Measurements from ENCODE around the gene IFNL2.
"Not testable (repeated sequence)": the region's sequence is repeated elsewhere in the genome, so short reads cannot be mapped to it uniquely, and the experiment has no call there.

IFNL2 gene

GRCh38 chr19:39253374-39254149 is 14.6 kb upstream of the IFNL2 start:
- DNase-seq: no peak

DNA sequence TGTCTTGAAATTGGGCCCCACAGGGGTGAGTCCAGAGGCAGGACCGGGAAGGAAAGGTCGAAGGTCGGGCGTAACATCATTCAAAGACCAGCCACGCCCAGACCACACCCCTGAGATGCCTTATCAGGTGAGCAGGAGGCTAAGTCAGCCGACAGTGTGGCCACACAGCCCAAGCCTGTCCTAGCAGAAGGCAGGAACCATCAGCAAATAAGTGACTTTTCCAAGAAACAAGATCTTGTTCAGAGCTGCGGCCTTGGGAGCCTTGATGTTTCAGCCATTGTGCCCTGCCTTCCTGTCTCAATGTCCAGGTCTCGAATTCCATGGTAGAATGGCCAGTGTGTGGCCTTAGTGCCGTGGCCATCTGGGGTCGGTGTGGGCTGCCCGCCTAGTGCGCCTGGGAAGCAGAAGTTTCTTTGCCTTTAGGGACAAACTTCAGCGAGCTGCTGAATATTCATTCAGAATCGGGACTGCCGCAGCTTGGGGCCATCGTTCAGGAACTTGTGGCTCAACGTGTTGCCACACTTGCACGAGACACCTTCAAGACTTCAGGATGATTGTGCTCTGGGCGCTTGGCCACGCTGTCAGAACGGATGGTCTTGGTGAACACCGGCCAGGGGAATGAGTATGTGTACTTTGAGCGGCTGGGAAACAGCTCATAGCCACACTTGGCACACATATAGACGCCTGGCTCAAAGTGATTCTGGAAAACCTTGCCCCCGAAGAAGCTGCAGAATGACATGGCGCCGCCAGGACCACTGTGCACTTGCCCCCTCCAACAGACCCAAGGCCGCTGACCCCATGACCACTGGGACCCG is 13.5 kb upstream of the IFNL2 start:
- no peak for DNase-seq

GRCh38 chr19:39257227-39257626 is 11.0 kb upstream of the IFNL2 start:
- DNase-seq: no peak

DNA sequence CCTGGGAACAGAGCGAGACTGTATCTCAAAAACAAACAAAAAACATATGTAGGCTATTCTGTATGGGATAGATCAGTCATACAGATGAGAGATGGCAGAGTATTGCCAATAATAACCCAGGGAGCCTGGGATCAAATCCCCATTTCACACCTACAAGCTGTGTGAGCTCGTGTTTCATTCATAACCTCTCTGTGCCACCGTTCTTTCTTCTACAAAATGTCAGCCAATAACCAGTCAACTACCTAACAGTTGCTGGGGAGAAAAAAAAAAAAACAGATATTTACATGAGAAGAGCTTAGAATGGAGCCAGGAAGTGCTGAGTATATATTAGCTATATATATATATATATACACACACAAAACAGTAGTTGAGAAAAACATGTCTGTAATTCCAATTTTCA is 6.5 kb upstream of the IFNL2 start:
- no peak for DNase-seq

- DNase-seq: no peak
Observed at GRCh38 chr19:39262496-39262895, 5.7 kb upstream of the IFNL2 start.

GRCh38 chr19:39263912-39264305 is 4.3 kb upstream of the IFNL2 start:
- DNase-seq: no peak

DNA sequence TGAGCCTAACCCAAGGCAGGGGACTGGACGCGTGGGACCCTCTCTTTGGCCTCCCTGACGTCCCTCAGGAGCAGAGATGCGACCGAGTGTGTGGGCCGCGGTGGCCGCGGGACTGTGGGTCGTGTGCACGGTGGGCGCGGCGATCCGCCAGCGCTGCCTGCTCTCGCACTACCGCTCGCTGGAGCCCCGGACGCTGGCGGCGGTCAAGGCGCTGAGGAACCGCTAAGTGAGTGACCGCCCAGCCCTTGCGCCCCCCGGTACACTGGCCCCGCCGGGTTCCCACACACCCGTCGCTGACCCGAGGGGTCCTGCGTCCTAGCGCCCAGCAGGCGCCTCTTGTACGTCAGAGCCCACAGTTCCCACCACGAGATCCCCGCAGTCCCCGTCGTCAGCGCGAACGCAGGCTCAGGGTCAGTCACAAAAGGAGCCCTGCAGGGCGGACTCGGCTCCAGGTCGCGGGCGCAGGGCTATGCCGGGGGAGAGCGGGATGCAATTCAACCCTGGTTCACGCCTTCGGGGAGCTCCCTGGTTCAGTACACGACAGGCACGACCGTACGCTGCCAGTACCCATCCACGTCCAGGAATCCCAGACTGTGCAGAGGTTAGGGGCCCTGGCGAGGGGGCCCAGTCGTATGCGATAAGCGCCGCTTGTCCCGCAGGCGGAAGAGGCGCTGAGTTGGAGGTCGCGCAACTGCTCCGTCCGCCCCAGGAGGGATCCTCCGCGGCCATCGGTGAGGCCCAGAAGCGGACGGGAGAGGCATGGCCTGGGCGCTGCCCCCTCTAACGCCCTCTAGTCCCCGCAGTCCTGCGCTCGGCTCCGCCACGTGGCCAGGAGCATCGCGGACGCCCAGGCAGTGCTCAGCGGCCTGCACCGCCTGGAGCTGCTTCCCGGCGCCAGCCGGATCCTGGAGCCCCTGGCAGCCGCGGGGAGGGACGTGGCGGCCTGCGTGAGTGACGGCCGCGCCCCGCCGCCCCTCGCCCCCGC is 3.6 kb upstream of the IFNL2 start:
- DNase-seq: no peak

- no peak for DNase-seq
Observed at GRCh38 chr19:39265321-39265916, 2.8 kb upstream of the IFNL2 start.

DNA sequence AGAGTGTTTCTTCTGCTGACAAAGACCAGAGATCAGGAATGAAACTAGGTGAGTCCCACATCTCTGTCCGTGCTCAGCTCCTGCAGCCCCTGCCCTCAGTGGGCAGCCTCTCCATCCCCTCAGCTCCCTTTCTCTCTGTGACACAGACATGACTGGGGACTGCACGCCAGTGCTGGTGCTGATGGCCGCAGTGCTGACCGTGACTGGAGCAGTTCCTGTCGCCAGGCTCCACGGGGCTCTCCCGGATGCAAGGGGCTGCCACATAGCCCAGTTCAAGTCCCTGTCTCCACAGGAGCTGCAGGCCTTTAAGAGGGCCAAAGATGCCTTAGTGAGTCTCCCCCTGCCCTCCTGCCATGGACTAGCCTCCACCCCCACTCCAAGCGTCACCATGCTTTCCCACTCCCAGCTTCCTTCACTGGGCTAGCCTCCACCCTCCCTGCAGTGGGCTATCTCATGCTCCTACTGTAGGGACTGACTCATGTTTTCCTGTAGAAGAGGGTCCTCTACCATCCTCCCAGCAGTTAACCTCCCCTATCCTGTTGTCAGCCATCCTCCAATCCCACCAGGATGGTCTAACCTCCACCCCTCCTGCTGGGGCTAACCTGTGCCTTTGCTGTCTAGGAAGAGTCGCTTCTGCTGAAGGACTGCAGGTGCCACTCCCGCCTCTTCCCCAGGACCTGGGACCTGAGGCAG is 481 bp downstream of the IFNL2 start:
- not testable (repeated sequence) for DNase-seq

DNA sequence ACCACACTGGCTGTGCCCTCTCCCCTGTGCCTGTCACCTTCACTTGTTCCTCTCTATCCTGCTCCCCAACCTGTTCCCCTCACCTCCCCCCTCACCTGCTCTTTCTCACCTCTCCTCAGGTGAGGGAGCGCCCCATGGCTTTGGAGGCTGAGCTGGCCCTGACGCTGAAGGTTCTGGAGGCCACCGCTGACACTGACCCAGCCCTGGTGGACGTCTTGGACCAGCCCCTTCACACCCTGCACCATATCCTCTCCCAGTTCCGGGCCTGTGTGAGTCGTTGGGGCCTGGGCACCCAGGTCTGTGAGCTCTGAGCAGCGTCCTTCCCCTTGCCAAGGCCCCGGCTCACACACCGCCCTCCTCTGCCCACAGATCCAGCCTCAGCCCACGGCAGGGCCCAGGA is 1.2 kb downstream of the IFNL2 start:
- not testable (repeated sequence) for DNase-seq

GRCh38 chr19:39270036-39270871 is 2.1 kb downstream of the IFNL2 start:
- DNase-seq: no peak

DNA sequence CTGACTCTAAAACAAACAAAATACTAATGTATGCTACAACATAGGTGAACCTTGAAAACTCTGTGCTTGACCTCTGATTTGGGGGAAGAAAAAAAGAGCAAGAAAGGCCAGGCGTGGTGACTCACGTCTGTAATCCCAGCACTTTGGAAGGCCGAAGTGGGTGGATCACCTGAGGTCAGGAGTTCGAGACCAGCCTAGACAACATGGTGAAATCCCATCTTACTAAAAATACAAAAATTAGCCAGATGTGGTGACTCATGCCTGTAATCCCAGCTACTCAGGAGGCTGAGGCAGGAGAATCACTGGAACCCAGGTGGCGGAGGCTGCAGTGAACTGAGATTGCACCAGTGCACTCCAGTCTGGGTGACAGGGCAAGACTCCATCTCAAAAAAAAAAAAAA is 5.7 kb downstream of the IFNL2 start:
- not testable (repeated sequence) for DNase-seq

DNA sequence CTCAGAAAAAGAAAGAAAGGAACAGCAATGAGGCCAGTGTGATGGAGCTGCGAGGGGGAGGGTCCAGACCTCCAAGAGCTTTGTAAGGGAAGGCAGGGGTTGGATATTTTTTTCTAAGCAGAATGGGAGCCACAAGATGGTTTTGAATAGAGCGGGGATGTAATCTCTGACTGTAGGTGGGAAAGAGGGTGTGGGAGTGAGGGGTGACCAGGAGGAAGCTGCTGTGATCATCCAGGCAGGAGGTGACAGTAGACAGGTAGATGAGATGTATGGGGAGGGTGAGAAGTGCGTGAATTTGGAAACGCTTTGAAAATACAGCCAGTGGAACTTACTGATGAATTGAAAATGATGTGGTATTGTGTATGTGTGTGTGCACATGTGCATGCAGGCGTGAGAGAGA is 7.4 kb downstream of the IFNL2 start:
- no peak for DNase-seq

DNA sequence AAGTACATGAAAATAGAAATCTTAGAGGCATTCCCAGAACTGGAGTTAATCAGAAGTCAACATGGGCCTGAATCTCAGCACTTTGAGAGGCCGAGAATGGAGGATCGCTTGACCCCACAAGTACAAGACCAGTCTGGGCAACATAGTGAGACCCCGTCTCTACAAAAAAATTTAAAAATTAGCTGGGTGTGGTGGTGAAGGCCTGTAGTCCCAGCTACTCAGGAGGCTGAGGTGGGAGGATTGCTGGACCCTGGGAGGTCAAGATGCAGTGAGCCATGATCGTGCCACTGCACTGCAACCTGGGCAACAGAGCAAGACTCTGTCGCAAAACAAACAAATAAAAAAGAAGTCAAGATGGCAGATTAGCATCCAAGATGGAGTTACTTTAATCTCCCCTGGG is 8.5 kb downstream of the IFNL2 start:
- no peak for DNase-seq

- DNase-seq: no peak
Observed at GRCh38 chr19:39277598-39277997, 9.4 kb downstream of the IFNL2 start.

- no peak for DNase-seq
Observed at GRCh38 chr19:39282021-39282420, 13.8 kb downstream of the IFNL2 start.

GRCh38 chr19:39284032-39284431 is 15.8 kb downstream of the IFNL2 start:
- no peak for DNase-seq

- DNase-seq: no peak
Observed at GRCh38 chr19:39293394-39293793, 25.2 kb downstream of the IFNL2 start.

- DNase-seq: no peak
Observed at GRCh38 chr19:39296055-39296645, 28.0 kb downstream of the IFNL2 start, which contains the start of gene IFNL1. Gene IFNL1, plus strand, starts transcription at chr19:39296407. Its CDS starts 15 bp downstream, at chr19:39296422.

DNA sequence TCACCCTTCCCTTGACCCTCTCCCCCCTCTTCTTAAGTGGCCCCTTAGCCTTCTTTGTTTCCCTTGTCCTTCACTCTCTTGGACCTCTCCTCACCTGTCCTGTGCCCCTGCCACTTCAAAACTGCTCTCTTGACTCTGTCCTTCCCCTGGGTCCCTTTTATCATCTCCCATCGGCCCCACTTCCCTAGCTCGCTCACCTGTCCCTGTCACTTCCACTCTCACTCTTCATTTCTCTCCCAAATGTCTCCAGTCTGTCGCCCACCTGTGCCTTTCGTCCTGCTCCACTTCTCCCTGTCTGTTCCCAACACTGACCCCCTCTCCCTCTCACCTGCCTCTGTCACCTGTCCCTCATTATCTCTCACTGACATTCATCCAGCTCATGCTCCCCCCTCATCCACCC is 28.7 kb downstream of the IFNL2 start:
- DNase-seq: no peak
